GM10266 (cell line): Measurements from ENCODE around the gene TBXAS1.

Experiments used
- DNase-seq: peaks from one replicate; pipeline ENCODE4 v3.0.0; 2012; ENCODE audit errors: extremely low spot score
- CTCF ChIP-seq: IDR thresholded peaks from 2 replicates; pipeline ENCODE4 v1.5.1; 2012; ENCODE audit warnings: mild to moderate bottlenecking, low read depth; ENCODE audit not compliant: control insufficient read depth, insufficient read depth; ENCODE audit errors: missing control alignments

TBXAS1 gene

GRCh38 chr7:139811066-139811465 lies 18.0 kb upstream of the TBXAS1 start:
- DNase-seq, result no peak
- TF ChIP-seq CTCF, result no peak

- no peak for DNase-seq
- TF ChIP-seq CTCF, result no peak
Measured at GRCh38 chr7:139813151-139813550, 15.9 kb upstream of the TBXAS1 start.

GRCh38 chr7:139813689-139814088 lies 15.4 kb upstream of the TBXAS1 start:
- no peak for DNase-seq
- TF ChIP-seq CTCF, result no peak

- no peak for TF ChIP-seq CTCF
- no peak for DNase-seq
Measured at GRCh38 chr7:139817249-139817648, 11.8 kb upstream of the TBXAS1 start.

- DNase-seq, result no peak
- TF ChIP-seq CTCF, result no peak
Measured at GRCh38 chr7:139820089-139820488, 9.0 kb upstream of the TBXAS1 start.

GRCh38 chr7:139821349-139822105 lies 7.5 kb upstream of the TBXAS1 start:
- DNase-seq, result no peak
- no peak for TF ChIP-seq CTCF

- no peak for DNase-seq
- TF ChIP-seq CTCF, result no peak
Measured at GRCh38 chr7:139822855-139823254, 6.2 kb upstream of the TBXAS1 start.
